Ishikawa (cell line): ENCODE measurements around the gene ADGRB2.

Experiments
- CREB1 ChIP-seq: IDR thresholded peaks from 2 replicates; pipeline ENCODE4 v1.6.1; 2012; ENCODE audit warnings: low read depth

The ADGRB2 gene

DNA sequence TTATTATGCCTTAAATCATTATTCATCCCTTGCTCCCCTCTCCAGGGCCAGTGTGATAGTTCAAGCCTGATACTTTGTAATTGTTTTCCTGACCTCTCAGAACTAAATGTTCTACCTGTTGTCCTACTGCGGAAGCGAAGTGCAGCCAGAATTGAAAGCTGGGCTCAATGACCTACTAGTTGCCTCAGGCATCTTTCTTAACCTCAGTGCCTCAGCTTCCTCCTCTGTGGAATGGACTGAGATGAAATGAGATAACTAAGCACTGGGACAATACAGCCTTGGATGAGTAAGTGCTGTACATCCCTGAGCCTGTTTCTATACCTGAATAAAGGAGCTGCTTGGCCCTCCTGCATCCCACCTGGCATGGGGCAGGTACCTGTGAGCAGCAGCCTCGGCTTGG is 86.7 kb downstream of the ADGRB2 start:
- TF ChIP-seq CREB1 = no peak
